RPMI8226 (cell line): ENCODE data around the gene GOSR1.
A peak's percentile ranks its signal among the peaks of the same experiment; 100 is the strongest.
"Not testable (repeated sequence)": the region's sequence is repeated elsewhere in the genome, so short reads cannot be mapped to it uniquely, and the experiment has no call there.

Source experiments
- DNase-seq: peaks from one replicate; pipeline ENCODE4 v3.0.0-alpha.2; 2015

GOSR1 gene

DNA sequence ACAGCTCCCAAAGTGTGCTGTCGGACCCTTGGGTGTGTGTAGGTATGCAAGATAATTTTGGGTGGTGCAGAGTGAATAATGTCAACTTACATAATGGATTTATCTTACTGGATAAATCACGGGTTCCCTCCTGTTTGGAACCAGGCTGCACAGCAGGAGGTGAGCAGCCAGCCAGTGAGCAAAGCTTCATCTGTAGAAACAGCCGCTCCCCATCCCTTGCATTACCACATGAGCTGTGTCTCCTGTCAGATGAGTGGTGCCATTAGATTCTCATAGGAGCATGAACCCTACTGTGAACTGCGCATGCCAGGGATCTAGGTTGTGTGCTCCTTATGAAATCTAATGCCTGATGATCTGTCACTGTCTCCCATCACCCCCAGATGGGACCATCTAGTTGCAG lies 72.0 kb downstream of the GOSR1 start:
- not testable (repeated sequence) for DNase-seq

DNA sequence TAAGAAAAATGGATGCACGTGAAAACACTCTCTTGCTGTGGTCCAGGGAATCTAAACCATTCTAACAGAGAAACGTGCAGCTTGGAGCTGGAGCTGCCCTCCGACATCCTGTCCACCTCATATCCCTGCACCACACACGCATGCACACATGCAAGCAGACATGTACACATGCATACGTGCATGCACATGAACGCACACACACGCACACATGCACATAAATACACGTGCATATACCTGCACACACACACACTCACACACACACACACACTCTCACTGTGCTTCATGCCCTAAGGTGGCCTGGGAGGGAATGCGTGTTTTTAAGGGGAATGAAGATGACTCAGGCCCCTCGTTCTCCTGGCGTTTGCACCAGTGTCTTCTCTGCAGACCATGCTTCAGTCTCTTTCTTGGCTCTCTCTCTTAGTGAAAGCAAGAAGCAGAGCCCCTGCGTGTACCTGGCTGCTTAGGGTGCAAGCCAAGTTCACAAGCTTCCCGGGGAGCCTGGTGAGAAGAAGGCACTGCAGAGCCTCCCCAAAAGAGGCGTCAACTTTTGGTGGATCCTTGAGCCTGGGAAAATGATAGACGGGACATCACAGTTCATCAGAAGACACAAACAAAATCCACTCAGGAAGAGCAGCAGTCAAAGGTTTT lies 72.8 kb downstream of the GOSR1 start:
- no peak for DNase-seq

DNA sequence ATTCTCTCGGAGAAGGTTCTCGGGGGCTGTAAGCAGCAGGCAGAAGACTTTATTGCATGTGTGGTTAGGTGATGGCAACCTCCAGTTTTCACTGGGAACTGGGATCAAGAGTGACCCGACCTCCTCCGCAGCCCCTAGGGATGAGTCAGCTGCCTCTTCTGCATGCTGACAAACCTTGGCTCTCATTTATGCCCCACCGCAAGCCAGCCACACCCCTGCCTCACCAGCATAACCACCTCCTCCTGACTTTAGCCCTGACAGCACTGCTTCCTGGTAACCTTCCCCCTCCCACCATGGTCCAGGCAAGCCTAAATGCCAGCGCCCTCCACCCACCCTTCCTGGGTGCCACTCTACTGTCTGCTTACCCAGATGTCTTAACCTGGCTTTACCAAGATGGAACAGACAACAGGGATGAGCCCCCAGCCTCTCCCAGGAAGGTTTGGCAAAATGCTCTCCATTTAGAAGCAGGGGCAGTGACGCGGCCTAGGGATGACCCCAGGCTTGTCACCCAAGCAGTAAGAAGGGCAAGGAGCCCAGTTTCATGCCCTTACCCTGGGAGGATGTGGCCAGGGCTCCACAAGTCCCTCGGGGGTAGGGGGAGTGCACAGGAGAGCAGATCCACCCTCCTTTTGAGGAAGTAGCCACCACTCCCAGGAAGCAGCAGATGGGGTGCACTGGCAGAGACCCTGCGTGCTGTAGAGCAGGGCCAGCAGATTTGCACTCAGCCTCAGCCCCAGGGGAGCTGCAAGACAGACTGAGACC lies 73.5 kb downstream of the GOSR1 start:
- DNase-seq = peak; percentile 38

DNA sequence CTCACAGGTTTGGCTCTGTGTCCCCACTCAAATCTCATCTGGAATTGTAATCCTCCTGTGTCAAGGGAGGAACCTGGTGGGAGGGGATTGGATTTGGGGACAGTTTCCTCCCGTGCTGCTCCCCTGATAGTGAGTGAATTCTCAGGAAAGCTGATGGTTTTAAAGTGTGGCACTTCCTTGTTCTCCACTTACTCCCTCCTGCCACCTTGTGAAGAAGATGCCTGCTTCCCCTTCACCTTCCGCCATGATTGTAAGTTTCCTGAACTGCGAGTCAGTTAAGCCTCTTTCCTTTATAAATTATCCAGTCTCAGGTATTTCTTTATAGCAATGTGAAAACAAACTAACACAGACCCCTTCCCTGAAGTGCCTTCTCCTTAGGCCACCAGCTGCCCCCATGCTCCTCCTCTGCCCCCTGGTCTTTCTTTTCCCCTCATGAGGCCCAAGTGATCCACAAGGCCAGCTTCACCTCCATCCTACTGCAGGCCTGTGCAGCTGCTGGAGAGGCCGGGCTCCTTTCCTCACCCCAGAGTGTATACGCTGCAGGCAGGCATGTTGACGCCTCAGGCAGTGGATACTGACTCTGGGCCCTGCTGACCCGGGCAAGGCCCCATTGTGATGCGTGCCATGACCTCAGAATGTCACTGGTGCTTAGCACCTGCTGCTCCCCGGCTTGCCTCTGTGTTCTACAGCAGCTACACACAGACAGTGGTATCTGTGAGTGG lies 74.2 kb downstream of the GOSR1 start:
- DNase-seq = not testable (repeated sequence)

DNA sequence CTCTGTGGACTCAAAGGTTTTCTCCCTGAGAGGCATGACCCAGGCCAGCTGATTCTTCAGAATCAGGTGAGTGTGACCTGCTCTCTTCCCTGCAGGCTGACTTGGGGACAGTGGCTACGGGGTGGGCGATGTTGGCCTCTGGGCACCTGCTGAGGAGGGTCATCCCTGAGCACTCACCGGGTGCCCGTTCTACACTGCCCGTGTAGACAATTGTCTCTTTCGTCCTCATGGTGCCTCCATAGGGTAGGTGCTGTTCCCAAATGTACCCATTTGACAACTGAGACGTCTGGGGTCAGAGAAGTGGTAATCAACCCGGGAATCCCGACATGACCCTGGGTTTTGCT lies 74.8 kb downstream of the GOSR1 start:
- no peak for DNase-seq

DNA sequence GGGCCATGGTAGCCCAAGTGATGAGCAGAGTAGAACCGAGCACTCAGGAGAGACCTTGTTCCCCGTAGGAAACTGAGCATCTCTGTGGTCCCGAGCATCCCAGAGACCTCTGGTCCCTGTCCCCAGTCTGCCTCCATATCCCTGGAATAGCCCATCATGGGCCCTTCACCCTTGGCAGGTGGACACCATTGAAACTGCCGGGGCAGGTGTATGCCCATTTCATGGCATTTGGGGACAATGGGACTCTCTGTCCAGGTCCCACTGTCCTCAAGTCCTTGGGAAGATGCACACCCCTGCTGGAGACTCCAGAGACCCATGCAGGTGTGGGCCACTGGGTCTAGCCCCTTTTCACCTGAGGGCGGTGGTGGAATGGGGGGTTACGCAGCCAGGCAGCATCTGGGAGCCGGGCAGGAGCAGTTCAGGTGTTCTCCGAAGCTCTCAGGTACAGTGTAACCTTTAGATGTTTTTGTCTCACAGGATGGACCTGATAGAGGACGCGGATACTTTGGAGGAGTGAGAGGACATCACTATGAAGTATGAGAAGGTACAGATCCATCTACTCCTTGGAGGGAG lies 75.9 kb downstream of the GOSR1 start:
- DNase-seq = no peak

DNA sequence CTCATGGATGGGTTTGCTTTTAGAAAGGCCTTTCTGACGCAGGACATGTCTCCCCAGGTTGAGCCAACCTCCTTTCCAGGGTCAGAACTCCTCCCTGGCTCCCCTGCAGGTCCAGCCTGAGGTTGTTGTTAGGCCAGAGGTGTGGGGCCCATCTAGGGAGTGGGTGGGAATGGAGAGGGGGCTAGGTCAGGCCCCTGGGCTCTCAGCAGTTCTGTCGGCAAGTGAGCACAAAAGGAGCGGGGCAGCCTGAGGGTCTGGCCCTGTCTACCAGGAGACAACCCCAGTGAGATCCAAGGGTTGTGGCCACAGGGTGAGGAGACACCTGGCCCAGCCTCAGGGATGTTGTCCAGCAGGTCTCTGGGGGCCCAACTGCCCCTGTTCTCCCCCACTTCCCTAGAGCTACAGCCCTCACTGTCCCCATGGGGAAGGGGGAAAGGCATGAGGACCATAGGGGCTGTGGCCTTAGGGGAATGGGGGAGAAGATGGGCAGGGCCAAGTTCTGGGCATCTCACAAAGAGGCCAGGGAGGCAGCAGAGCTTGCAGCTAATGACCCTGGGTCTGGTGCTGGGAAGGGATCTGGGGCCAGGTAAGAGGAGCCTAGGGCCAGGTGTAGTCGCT lies 76.7 kb downstream of the GOSR1 start:
- not testable (repeated sequence) for DNase-seq

DNA sequence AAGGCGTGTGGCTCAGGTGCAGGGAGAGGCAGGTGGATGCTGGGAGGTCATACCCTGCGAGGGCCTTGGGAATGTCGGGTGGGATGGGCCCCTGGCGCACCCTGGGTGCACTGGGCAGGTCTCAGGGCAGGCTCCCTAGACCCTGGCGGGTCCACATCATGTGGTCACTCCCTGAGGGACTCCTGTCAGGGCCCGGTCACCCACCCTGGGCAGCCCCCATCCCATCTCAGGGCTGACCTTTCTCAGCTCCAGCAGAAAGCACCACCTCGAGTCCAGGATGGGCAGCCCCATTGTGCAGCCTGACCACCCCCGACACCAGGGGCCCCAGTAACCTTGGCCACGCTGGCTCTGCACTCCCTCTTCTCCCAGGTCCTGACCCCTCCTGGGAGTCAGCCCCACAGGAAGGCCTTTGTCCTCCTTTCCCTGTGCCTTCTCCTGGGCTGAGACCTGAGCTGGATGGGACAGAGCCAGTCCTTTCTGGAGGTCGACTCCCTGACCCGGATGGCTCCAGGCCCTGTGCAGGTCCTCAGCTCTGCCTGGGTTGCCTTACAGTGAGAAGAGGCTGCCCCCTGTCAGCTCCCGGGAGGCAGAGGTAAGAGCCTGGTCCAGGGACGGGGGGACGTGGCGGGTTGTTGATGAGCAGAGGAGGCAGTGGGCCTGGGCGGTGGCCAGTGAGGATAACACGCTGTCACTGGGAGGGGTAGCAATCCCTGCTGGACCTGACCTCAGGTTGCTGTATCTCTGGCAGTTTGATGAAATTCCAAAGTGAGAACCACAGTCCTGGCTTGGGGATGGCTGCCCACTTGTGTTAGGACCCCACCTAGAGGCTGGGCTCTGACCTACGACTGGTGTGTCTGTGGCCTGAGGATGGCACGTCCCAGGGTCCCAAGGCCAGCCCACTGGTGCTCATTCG lies 77.9 kb downstream of the GOSR1 start:
- no peak for DNase-seq

DNA sequence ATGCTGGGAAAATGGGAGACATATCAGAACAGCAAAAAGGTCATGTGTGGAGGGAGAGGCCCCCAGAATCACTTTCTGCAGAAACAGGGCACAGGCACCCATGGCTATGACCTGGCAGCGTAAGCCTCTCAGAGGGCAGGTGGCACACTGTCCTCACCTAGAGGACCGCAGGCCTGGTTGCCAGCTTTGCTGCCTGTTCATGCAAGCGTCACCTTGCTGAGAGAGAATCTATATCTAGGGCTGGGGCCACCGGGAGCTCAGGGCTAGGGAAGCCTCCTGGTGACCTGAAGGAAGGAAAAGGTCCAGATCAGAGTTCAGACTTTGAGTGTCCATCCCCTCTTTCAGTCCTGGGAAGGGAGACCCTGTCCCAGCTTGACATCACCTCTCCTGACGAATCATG lies 78.7 kb downstream of the GOSR1 start:
- DNase-seq = no peak

DNA sequence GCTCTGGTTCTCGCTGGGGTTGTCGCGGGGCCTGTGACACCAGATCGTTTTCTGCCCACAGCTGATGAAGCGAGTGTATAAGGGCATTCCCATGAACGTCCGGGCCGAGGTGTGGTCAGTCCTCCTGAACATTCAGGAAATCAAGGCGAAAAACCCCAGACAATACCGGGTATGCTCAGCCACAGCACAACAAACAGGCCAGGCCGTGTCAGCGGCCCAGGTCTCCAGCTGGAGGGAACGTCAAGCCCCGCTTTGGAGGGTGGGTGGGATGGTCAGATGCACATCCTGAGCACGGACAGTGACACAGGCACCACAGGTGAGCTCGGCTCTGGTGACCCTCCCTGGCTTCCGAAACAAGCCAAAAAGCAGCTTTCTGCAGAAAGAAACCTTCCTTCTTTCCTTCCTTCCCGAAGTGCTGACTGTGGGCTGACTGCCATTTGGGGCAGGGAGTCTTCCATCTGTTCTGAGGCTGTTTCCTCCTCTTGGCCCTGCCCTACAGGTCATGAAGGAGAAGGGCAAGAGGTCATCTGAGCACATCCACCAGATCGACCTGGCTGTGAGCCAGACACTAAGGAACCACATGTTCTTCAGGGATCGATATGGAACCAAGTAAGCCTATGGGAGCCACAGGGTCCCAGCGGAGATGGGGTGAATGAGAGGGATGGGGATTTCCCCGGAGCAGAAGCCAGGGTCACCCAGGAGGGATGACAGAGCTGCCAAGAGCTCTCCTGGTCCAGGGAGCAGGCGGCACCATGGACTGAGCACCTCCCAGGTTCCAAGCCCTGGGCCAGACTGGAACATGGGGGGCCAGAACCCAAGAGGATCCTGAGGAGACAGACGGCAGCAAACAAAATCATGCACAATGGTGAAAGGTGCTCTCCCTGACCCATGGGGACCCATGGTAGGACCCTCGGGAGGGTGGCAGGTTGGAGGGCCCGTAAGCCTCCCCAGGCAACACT lies 79.4 kb downstream of the GOSR1 start:
- DNase-seq = no peak

DNA sequence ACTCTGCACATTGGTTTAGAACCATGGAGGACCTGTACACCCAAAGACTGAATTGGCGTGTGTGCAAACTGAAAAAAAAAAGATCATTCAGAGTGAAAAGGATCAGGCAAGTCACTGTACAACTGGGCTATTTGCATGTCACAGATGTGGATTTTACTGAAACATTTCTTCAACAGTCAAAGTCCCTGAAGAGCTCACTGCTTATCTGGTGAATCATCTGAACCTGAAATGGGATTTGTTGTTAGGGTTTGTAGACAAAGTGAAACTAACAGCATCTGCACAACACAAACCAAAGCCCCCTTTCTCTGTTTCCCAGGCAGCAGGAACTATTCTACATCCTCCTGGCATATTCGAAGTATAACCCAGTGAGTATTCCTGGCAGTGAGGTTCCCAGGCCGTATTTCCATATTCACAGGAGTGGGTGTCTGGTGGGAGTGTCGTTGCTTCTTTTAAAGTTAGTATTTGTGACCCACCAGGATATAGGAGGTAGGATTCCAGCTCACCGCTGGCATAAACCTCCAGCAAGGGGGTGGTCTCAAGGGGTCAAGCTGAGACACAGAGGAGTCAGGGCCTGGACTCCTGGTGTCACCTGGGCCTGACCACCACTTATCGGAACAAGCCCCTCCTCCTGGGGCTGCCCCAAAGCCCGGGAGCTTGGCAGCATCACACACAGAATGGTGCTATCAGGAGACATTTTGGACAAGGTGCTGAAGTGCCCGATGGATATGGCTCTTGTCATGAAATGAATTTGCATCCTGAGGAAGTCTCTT lies 80.9 kb downstream of the GOSR1 start:
- no peak for DNase-seq

DNA sequence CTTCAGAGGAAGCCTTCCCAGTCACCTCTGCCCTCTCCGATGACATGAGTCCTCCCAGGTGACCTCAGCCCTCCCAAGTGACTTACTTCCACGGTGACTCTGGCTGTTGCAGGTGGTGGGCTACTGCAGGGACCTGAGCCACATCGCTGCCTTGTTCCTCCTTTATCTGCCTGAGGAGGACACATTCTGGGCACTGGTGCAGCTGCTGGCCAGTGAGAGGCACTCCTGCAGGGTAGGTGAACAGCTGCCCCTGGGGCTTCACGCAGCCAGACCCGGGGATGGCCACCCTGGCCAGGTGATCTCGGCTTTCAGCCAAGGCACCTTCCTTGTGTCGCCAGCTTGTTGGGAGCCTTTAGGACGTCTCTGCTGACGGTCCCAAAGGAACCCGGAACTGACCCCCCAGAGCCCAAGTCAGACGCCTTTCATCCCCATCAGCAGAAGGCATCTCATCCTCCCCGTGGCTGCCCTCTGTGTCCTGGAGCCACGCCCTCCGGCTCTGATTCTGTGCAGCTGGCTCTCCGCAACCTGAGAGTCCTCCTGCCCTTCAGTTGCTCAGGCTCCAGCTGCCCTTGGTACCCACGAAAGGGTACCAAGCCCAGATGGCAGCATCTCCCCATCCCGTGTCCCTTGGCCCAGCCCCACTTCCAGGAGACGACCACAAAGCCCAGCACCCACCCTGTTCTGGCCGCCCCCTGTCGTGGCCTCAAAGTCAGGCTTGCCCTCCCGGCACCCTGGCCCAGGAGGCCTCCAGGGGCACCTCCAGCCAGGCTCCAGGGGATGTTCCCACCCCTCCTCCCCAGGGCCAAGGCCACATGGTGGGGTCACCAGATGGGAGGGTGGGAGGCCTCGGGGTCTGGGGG lies 81.7 kb downstream of the GOSR1 start:
- DNase-seq = peak; percentile 22

DNA sequence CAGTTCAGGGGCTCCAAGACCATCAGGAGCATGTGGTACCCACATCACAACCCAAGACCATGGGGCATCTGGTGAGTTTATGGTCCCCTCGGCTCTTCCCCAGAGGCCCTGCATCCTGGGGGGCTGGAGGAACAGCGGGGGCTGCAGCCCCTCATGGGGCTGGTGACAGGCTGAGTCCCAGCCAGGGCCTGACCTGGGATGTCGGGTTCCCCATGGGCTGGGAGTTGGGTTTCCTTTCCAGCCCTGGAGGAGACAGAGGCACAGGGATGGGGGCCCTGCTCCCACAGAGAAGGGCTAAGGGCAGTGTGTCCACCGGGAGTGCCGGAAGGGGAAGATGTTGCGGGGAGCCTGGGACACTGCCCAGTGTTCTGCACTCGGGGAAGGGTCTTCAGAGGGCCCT lies 82.4 kb downstream of the GOSR1 start:
- DNase-seq = no peak

DNA sequence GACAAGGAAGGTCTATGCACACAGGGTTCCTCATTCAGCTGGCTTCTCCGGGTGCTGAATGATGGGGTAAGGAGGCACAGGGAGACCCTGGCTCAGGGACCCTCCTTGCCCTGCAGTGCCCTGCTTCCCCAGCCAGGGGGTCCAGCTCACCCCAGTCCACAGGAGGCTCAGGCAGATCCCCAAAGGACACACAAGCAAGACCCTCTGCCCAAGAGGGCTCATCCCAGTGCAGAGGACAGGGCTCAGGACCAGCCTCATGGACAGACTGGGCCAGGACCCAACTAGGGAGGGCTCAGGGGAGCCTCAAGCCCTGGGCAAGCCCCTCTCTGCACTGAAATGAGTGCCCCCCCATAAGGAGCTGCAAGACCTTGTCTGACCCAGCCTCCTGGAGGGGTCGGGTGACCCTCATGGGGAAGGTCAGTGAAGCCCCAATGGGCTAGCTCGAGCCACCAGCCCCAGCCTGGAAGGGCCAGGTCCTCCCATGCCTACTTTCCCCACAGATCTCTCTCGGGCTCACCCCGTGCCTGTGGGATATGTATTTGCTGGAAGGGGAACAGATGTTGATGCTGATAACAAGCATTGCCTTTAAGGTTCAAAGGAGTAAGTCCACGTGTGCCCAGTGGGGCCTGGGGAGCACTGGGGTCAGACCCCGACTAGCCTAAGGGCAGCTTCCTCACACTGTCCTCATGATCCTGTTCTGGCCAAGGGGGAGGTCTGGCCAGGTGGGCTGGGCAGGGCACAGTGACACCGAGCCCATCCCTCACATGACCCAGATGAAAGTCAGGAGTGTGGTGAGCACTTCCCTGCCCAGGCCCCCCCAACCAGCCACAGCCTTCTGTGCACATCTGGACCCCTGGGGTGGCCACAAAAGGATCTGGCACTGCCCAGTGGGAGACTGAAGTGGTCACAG lies 83.2 kb downstream of the GOSR1 start:
- DNase-seq = not testable (repeated sequence)

DNA sequence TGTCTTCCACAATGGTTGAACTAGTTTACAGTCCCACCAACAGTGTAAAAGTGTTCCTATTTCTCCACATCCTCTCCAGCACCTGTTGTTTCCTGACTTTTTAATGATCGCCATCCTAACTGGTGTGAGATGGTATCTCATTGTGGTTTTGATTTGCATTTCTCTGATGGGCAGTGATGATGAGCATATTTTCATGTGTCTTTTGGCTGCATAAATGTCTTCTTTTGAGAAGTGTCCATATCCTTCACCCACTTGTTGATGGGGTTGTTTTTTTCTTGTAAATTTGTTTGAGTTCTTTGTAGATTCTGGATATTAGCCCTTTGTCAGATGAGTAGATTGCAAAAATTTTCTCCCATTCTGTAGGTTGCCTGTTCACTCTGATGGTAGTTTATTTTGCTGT lies 84.6 kb downstream of the GOSR1 start:
- not testable (repeated sequence) for DNase-seq

DNA sequence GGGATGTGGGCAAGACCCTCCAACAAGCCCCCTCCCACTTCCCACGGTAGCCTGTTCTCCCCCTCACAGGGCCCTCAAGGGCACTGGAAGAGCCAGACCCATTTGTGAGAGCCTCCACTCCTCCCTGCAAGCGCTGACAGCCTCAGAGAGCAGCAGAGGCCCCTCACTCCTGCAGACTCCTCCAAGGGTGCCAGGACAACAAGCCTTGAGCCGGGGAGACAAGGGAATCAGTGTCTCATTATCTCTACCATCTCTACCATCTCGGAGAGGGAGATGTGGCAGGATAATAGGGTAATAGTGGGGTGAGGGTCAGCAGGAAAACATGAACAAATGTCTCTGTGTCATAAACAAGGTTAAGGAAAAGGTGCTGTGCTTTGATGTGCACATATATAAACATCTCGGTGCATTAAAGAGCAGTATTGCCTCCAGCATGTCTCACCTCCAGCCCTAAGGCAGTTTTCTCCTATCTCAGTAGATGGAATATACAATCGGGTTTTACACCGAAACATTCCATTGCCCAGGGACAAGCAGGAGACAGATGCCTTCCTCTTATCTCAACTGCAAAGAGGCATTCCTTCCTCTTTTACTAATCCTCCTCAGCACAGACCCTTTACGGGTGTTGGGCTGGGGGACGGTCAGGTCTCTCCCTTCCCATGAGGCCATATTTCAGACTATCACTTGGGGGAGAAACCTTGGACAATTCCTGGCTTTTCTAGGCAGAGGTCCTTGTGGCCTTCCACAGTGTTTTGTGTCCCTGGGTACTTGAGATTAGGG lies 86.1 kb downstream of the GOSR1 start:
- not testable (repeated sequence) for DNase-seq

DNA sequence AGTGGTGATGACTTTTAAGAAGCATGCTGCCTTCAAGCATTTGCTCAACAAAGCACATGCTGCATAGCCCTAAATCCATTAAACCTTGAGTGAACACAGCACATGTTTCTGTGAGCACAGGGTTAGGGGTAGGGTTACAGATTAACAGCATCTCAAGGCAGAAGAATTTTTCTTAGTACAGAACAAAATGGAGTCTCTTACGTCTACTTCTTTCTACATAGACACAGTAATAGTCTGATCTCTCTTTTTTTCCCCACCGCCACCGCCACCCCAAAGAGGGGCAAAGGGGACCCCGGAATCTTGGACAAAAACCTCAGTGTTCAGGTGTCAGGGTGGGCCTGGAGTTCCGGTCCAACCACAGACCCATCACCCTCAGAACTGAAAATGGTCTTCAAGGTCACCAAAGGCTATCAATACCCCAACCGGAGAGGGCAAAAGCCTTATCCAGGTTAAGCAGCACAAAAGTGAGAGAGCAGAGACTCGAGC lies 86.7 kb downstream of the GOSR1 start:
- DNase-seq = not testable (repeated sequence)
